Sigmoid colon (tissue), 7 donors: ENCODE data around the gene CIAO3. TPM values are rescaled to one million over a fixed set of nuclear protein-coding genes. Genes with fewer than 3 reads are reported as not detected.
"Not testable (repeated sequence)": the region's sequence is repeated elsewhere in the genome, so short reads cannot be mapped to it uniquely, and the experiment has no call there.

Source experiments
- DNase-seq: peaks from one replicate; pipeline ENCODE4 v3.0.0-alpha.2; 2019
- H3K27ac ChIP-seq, 4 donors: fragments of 200-600 bp; sonication (generic); one replicate each; pipeline ENCODE4 v1.5.1; 2016 to 2019; ENCODE audit warnings: mild to moderate bottlenecking in 1 of 4
- H3K27me3 ChIP-seq, 3 donors: fragments of 200-600 bp; sonication (generic); one replicate each; pipeline ENCODE4 v1.5.1; 2019; ENCODE audit warnings: mild to moderate bottlenecking in 1 of 3
- H3K36me3 ChIP-seq, 4 donors: fragments of 200-600 bp; sonication (generic); one replicate each; pipeline ENCODE4 v1.5.1; 2016 to 2019
- H3K4me1 ChIP-seq, 4 donors: fragments of 200-600 bp; sonication (generic); one replicate each; pipeline ENCODE4 v1.5.1; 2017 to 2019
- H3K4me3 ChIP-seq, 4 donors: fragments of 200-600 bp; sonication (generic); one replicate each; pipeline ENCODE4 v1.5.1; 2017 to 2019; ENCODE audit warnings: mild to moderate bottlenecking in 2 of 4, moderate library complexity in 1 of 4
- H3K9me3 ChIP-seq, 4 donors: fragments of 200-600 bp in 3 of 4; sonication (generic) in 3 of 4; one replicate each; pipeline versions ENCODE4 v1.5.1 to v1.6.1; 2013 to 2019
- CTCF ChIP-seq, 4 experiments: fragments of 450-650 bp in 3 of 4; fragments of 200-600 bp in 1 of 4; IDR thresholded peaks; one replicate each; pipeline ENCODE4 v1.5.1; 2016 to 2019; ENCODE audit warnings: antibody characterized with exemption in 4 of 4, mild to moderate bottlenecking in 3 of 4, moderate library complexity in 2 of 4
- EP300 ChIP-seq, 4 donors: sonication (generic); formaldehyde crosslinking; IDR thresholded peaks; one replicate each; pipeline ENCODE4 v1.6.1; 2017; ENCODE audit warnings: antibody characterized with exemption in 4 of 4
- POLR2A ChIP-seq, 2 donors: fragments of 450-650 bp; IDR thresholded peaks; one replicate each; pipeline ENCODE4 v1.6.1; 2016; ENCODE audit warnings: antibody characterized with exemption in 2 of 2, mild to moderate bottlenecking in 2 of 2, moderate library complexity in 2 of 2
- POLR2AphosphoS5 ChIP-seq, 4 donors: sonication (generic); formaldehyde crosslinking; IDR thresholded peaks; one replicate each; pipeline ENCODE4 v1.6.1; 2017; ENCODE audit warnings: antibody characterized with exemption in 4 of 4
- WGBS, 2 donors: extraction: QIAGEN DNeasy Blood & Tissue Kit; methylation state at CpG; one replicate each; pipeline ENCODE4 v1.1.7; 2013; 5-methylcytosine and 5-hydroxymethylcytosine counted together
- intact Hi-C: fragments of 100-400 bp; cut with DNase I; formaldehyde crosslinking; loops from one replicate; pipeline ENCODE4 v1.15.1; 2023
- polyA plus RNA-seq, 3 donors: library from polyadenylated mRNA; stranded (reverse); fragments of 200-250 nt; gene quantifications; one replicate each; pipeline ENCODE4 v1.2.3, GENCODE V29; 2013
- total RNA-seq, 4 donors: library from RNA; depleted of rRNA; stranded (reverse); fragments of >200 nt; gene quantifications; one replicate each; pipeline ENCODE4 v1.1.0, GENCODE V29; 2016
- donor health status: healthy with polysubstance abuse.
- donor health status: Bipolar disorder and iron deficiency.
- donor health status: healthy.

The CIAO3 gene
- total and polyA plus RNA-seq, 7 donors, result 18.6 to 51.0 (median 25.4) TPM

DNA sequence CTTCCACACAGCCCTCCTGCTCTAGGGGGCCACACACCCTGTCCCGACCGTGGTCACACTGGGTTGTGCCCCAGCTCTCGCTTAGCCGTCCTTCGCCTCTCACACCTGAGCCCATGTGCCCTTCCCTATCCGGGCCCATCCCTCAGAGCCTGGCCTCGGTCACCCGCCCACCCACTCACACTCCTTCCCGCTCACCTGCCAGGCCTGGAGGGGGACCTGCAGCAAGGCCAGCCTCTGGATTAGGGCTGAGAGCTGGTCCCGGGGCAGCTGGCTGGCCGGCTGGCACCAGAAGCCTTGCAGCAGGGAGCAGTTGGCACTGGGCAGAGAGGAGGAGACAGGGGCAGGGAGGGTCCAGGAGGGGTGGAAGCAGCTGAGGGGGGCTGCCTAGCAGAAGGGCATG lies 37.6 kb upstream of the CIAO3 start:
- intact Hi-C loops, result no loop called here
- Histone ChIP-seq H3K4me1 (peaks cover 0 to under 1% (median 0%) of the 10 kb centered on the region in 4 donors), H3K9me3 (no peaks in the 10 kb centered on the region), H3K27ac (no peak overlapping the region), H3K36me3 (no peaks in the 10 kb centered on the region), H3K4me3 (no peak overlapping the region), H3K27me3 (peaks cover 0 to 74% (median 50%) of the 10 kb centered on the region in 3 donors)
- DNase-seq, result no peak
- WGBS, 2 donors, result 69 to 82% methylated on average over 11 of the region's 11 CpGs
- TF ChIP-seq POLR2AphosphoS5 (IDR thresholded peaks at IDR 0.05) (no peak), EP300 (IDR thresholded peaks at IDR 0.05) (no peak), CTCF (IDR thresholded peaks at IDR 0.05) (no peak), POLR2A (IDR thresholded peaks at IDR 0.05) (no peak)

DNA sequence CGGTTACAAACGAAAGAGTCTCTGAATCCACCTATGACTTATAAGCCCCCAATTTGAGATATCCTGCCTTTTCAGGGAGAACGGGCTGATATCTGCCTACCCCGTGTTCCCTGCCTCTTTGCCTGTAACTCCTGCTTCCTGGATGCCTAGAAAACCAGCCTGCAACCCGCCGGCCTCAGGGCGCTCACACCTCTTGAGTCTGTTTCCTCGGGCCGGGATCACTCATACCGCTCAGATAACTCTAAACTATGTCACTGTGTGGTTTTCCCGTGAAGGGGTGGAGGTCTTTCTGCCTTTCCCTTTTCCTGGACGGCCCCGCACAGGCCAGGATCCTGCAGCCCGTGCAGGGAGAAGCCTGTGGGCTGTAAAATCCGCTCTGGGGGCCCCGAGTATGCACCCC lies 37.0 kb upstream of the CIAO3 start:
- intact Hi-C loops, result no loop called here
- no peak for DNase-seq
- Histone ChIP-seq H3K9me3 (no peaks in the 10 kb centered on the region), H3K27me3 (peaks cover 0 to 69% (median 45%) of the 10 kb centered on the region in 3 donors), H3K27ac (no peak overlapping the region), H3K36me3 (no peaks in the 10 kb centered on the region), H3K4me3 (no peak overlapping the region), H3K4me1 (no peaks in the 10 kb centered on the region)
- no peak for TF ChIP-seq EP300 (IDR thresholded peaks at IDR 0.05)
- WGBS, 2 donors, result 25 to 31% methylated on average over 16 of the region's 16 CpGs

DNA sequence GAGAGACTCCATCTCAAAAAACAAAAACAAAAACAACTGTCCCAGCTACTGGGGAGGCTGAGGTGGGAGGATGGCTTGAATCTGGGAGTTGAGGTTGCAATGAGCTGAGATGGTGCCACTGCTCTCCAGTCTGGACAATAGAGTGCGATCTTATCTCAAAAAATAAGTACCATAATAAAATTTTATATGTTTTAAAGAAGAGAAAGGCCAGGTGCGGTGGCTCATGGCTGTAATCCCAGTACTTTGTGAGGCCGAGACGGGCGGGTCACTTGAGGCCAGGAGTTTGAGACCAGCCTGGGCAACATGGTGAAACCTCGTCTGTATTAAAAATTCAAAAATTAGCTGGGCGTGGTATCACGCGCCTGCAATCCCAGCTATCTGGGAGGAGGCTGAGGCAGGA lies 36.0 kb upstream of the CIAO3 start:
- H3K9me3 ChIP-seq, result no peaks in the 10 kb centered on the region
- DNase-seq, result no peak
- H3K27me3 ChIP-seq, result peaks cover 0 to 59% (median 35%) of the 10 kb centered on the region in 3 donors
- no peaks in the 10 kb centered on the region for H3K36me3 ChIP-seq
- intact Hi-C loops, result no loop called here
- no peak overlapping the region for H3K27ac ChIP-seq
- WGBS, 2 donors, result 34 to 71% methylated on average over 9 of the region's 9 CpGs
- H3K4me1 ChIP-seq, result no peaks in the 10 kb centered on the region
- no peak overlapping the region for H3K4me3 ChIP-seq
- TF ChIP-seq CTCF (IDR thresholded peaks at IDR 0.05) (no peak), EP300 (IDR thresholded peaks at IDR 0.05) (no peak), POLR2AphosphoS5 (IDR thresholded peaks at IDR 0.05) (no peak), POLR2A (IDR thresholded peaks at IDR 0.05) (no peak)

- intact Hi-C loops, H3K9me3 ChIP-seq, H3K27ac ChIP-seq, H3K36me3 ChIP-seq, H3K4me3 ChIP-seq, DNase-seq, H3K4me1 ChIP-seq: not testable (repeated sequence)
- 80 to 90% methylated on average over 10 of the region's 10 CpGs for WGBS, 2 donors
- H3K27me3 ChIP-seq, result peaks cover 0 to 53% (median 30%) of the 10 kb centered on the region in 3 donors
These were observed 35.5 kb upstream of the CIAO3 start for GRCh38 chr16:776298-776697.

- no peak for DNase-seq
- intact Hi-C loops, result no loop called here
- Histone ChIP-seq H3K27me3 (peaks cover 0 to 44% (median 23%) of the 10 kb centered on the region in 3 donors), H3K4me3 (no peak overlapping the region), H3K27ac (no peak overlapping the region), H3K4me1 (no peaks in the 10 kb centered on the region), H3K36me3 (no peaks in the 10 kb centered on the region), H3K9me3 (no peaks in the 10 kb centered on the region)
- no peak for TF ChIP-seq EP300 (IDR thresholded peaks at IDR 0.05)
- TF ChIP-seq CTCF (IDR thresholded peaks at IDR 0.05), result no peak
- TF ChIP-seq POLR2AphosphoS5 (IDR thresholded peaks at IDR 0.05), result no peak
- TF ChIP-seq POLR2A (IDR thresholded peaks at IDR 0.05), result no peak
- WGBS, 2 donors, result 62 to 78% methylated on average over 36 of the region's 36 CpGs
These were observed 34.5 kb upstream of the CIAO3 start for GRCh38 chr16:775236-775796.
